Trophoblast cell (in vitro differentiated cells and primary cell): ENCODE data around the gene RARB.

Experiments
- DNase-seq, 2 donors: peaks; one replicate each; pipeline ENCODE4 v3.0.0-alpha.2; 2016
- H2AFZ ChIP-seq: 2 replicates; pipeline ENCODE4 v1.6.1; 2013; ENCODE audit warnings: low read length, moderate library complexity, mild to moderate bottlenecking; ENCODE audit not compliant: insufficient read depth, poor library complexity
- H2AK5ac ChIP-seq: 2 replicates; pipeline ENCODE4 v1.6.1; 2013; ENCODE audit warnings: mild to moderate bottlenecking, low read length
- H2BK120ac ChIP-seq: 2 replicates; pipeline ENCODE4 v1.6.1; 2013; ENCODE audit warnings: low read length, mild to moderate bottlenecking, moderate library complexity; ENCODE audit not compliant: insufficient read depth, poor library complexity
- H2BK12ac ChIP-seq: 2 replicates; pipeline ENCODE4 v1.6.1; 2013; ENCODE audit warnings: mild to moderate bottlenecking, low read length, moderate library complexity
- H2BK5ac ChIP-seq: 2 replicates; pipeline ENCODE4 v1.6.1; 2013; ENCODE audit warnings: low read length, low read depth, moderate library complexity, mild to moderate bottlenecking; ENCODE audit not compliant: poor library complexity
- H3K14ac ChIP-seq: 2 replicates; pipeline ENCODE4 v1.6.1; 2013; ENCODE audit warnings: mild to moderate bottlenecking, low read length
- H3K18ac ChIP-seq: 2 replicates; pipeline ENCODE4 v1.6.1; 2013; ENCODE audit warnings: mild to moderate bottlenecking, low read length
- H3K23ac ChIP-seq: 2 replicates; pipeline ENCODE4 v1.6.1; 2013; ENCODE audit warnings: low read length
- H3K27ac ChIP-seq: 2 replicates; pipeline ENCODE4 v1.5.1; 2013; ENCODE audit warnings: low read depth, mild to moderate bottlenecking, inconsistent platforms, low read length, moderate library complexity
- H3K27me3 ChIP-seq: 2 replicates; pipeline ENCODE4 v1.6.1; 2013; ENCODE audit warnings: inconsistent platforms, mild to moderate bottlenecking, low read length, moderate library complexity; ENCODE audit not compliant: insufficient read depth
- H3K36me3 ChIP-seq, 2 experiments: 1 replicate in 1 of 2; 2 replicates in 1 of 2; pipeline ENCODE4 v1.6.1; 2013; ENCODE audit warnings: low read length in 2 of 2, mild to moderate bottlenecking in 2 of 2, moderate library complexity in 1 of 2; ENCODE audit not compliant: insufficient read depth in 2 of 2, control insufficient read depth in 1 of 2
- H3K4ac ChIP-seq: 2 replicates; pipeline ENCODE4 v1.6.1; 2013; ENCODE audit warnings: low read depth, mild to moderate bottlenecking, low read length, moderate library complexity
- H3K4me1 ChIP-seq, 2 experiments: 1 replicate in 1 of 2; 2 replicates in 1 of 2; pipeline ENCODE4 v1.6.1; 2013; ENCODE audit warnings: low read length in 2 of 2, mild to moderate bottlenecking in 2 of 2, moderate library complexity in 1 of 2; ENCODE audit not compliant: insufficient read depth in 2 of 2, control insufficient read depth in 1 of 2
- H3K4me2 ChIP-seq: 2 replicates; pipeline ENCODE4 v1.6.1; 2013; ENCODE audit warnings: inconsistent platforms, mild to moderate bottlenecking, low read length, moderate library complexity
- H3K4me3 ChIP-seq: 2 replicates; pipeline ENCODE4 v1.5.1; 2013; ENCODE audit warnings: mild to moderate bottlenecking, low read depth, low read length, inconsistent platforms
- H3K79me1 ChIP-seq: one replicate; pipeline ENCODE4 v1.6.1; 2013; ENCODE audit warnings: low read length
- H3K79me2 ChIP-seq: 2 replicates; pipeline ENCODE4 v1.6.1; 2013; ENCODE audit warnings: low read length, mild to moderate bottlenecking; ENCODE audit not compliant: control insufficient read depth, insufficient read depth, poor library complexity
- H3K9ac ChIP-seq: 2 replicates; pipeline ENCODE4 v1.6.1; 2013; ENCODE audit warnings: mild to moderate bottlenecking, low read length
- H3K9me3 ChIP-seq: 2 replicates; pipeline ENCODE4 v1.6.1; 2013; ENCODE audit warnings: low read depth, mild to moderate bottlenecking, control low read depth, inconsistent platforms, low read length; ENCODE audit not compliant: insufficient read depth
- H4K12ac ChIP-seq: 2 replicates; pipeline ENCODE4 v1.6.1; 2013; ENCODE audit warnings: low read depth, mild to moderate bottlenecking, low read length, moderate library complexity
- H4K8ac ChIP-seq: 2 replicates; pipeline ENCODE4 v1.6.1; 2013; ENCODE audit warnings: low read depth, mild to moderate bottlenecking, low read length, moderate library complexity
- H4K91ac ChIP-seq: one replicate; pipeline ENCODE4 v1.6.1; 2013; ENCODE audit warnings: low read depth, mild to moderate bottlenecking, low read length, moderate library complexity
- WGBS: extraction: QIAGEN DNeasy Blood & Tissue Kit; methylation state at CpG from one replicate; pipeline ENCODE4 v1.1.7; 2013; ENCODE audit warnings: missing lambda C conversion rate; ENCODE audit not compliant: insufficient read length, insufficient coverage; ENCODE audit errors: extremely low coverage; 5-methylcytosine and 5-hydroxymethylcytosine counted together

Gene RARB

DNA sequence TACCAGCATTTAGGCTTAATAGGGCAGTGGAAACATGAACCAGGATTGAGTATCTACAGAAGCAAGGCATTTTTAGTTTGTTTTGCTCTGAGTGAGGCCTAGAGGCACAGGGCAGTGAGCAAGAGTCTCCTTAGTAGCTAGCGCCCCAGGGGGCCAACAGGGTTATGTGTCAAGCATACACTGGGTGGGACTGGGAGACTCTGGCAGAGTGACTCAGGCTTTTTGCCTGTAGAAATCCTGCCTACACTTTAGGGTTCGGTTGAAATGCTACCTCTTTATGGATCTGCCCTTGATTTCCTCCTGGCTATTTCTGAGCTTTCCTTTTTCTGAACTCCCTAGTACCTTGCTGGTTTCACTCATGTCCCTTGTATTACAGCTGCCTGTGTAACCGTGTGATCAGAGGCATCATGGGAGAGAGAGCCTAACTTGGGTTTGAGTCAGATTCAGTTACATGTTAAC lies 164.5 kb downstream of the RARB start:
- Histone ChIP-seq H3K79me1 (peaks cover 15% of the 10 kb centered on the region), H3K4me1 (peaks cover 4 to 10% of the 10 kb centered on the region in 2 experiments), H2AFZ (no peak overlapping the region), H2BK12ac (peak overlapping the region; percentile 6), H4K91ac (peak overlapping the region; percentile 53), H3K4ac (no peak overlapping the region), H2BK120ac (peak overlapping the region; percentile 19), H3K4me2 (no peak overlapping the region), H3K14ac (no peak overlapping the region), H3K18ac (no peak overlapping the region), H3K9me3 (no peaks in the 10 kb centered on the region), H3K27ac (peak overlapping the region; percentile 8), H3K9ac (no peak overlapping the region), H3K23ac (no peak overlapping the region), H3K4me3 (no peak overlapping the region), H3K79me2 (peaks cover 1% of the 10 kb centered on the region), H4K12ac (no peak overlapping the region), H2BK5ac (no peak overlapping the region), H3K36me3 (no peaks in the 10 kb centered on the region), H3K27me3 (no peaks in the 10 kb centered on the region), H4K8ac (no peak overlapping the region), H2AK5ac (no peak overlapping the region)
- peak; percentile 49 to 54 for DNase-seq
- no CpG with 5 or more reads among the region's 3 CpGs for WGBS

DNA sequence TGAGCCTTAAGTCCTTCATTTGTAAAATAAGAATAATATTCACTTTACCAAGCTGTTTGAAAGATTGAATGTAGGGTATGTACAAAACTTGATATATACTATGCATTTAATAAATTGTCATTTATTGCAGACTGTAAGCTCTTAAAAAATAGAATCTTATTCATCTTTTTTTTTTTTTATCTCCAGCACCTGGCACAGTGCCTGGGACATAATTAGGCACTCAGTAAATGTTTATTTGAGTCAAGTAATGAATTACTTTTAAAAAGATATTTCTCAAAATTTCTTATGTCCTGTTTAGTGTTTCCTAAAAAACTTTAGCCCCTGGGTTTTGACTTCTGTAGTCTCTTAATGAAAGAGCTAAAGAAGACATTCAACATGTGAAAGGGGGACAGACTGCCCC lies 164.9 kb downstream of the RARB start:
- H3K14ac ChIP-seq = no peak overlapping the region
- no peaks in the 10 kb centered on the region for H3K36me3 ChIP-seq
- H3K27ac ChIP-seq = peak overlapping the region; percentile 8
- DNase-seq = no peak
- H2BK5ac ChIP-seq = no peak overlapping the region
- peaks cover 4 to 10% of the 10 kb centered on the region in 2 experiments for H3K4me1 ChIP-seq
- H4K12ac ChIP-seq = no peak overlapping the region
- H3K4me2 ChIP-seq = no peak overlapping the region
- H2AK5ac ChIP-seq = no peak overlapping the region
- peaks cover 1% of the 10 kb centered on the region for H3K79me2 ChIP-seq
- H3K79me1 ChIP-seq = peaks cover 15% of the 10 kb centered on the region
- H3K9ac ChIP-seq = no peak overlapping the region
- no peak overlapping the region for H3K4me3 ChIP-seq
- H4K91ac ChIP-seq = no peak overlapping the region
- no peak overlapping the region for H2BK12ac ChIP-seq
- no peak overlapping the region for H4K8ac ChIP-seq
- H3K4ac ChIP-seq = no peak overlapping the region
- H3K23ac ChIP-seq = no peak overlapping the region
- H2AFZ ChIP-seq = no peak overlapping the region
- no peaks in the 10 kb centered on the region for H3K27me3 ChIP-seq
- no peak overlapping the region for H3K18ac ChIP-seq
- peak overlapping the region; percentile 75 for H2BK120ac ChIP-seq
- H3K9me3 ChIP-seq = no peaks in the 10 kb centered on the region

DNA sequence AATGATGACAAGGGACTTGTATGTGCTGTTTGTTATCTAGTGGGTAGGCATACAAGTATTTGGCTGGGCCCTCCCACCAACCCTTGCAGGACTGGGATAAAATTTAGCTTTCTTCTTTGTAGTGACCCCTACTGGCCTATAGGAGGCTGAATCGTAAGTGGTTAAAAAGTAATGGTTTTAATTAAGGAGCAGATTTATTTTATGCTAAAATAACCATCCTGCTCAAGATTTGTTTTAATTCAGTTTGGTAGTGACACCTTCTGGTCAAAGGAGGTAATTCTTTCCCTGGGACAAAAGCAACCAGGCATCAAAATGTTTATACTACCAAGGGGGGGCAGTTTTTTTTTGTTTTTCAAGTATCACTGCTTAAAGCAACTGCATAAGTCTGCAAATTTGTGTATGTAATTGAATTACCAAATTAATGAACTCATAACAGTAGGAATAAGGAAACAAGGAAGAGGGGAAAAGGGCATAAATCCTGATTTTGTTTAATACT lies 166.0 kb downstream of the RARB start:
- no CpG with 5 or more reads among the region's 1 CpG for WGBS
- Histone ChIP-seq H4K91ac (no peak overlapping the region), H3K27me3 (no peaks in the 10 kb centered on the region), H2BK5ac (no peak overlapping the region), H2BK12ac (no peak overlapping the region), H3K27ac (no peak overlapping the region), H2AK5ac (no peak overlapping the region), H3K79me2 (peaks cover 1% of the 10 kb centered on the region), H3K23ac (no peak overlapping the region), H3K4ac (no peak overlapping the region), H3K79me1 (peaks cover 15% of the 10 kb centered on the region), H2AFZ (no peak overlapping the region), H4K8ac (no peak overlapping the region), H3K18ac (no peak overlapping the region), H3K14ac (no peak overlapping the region), H3K9me3 (no peaks in the 10 kb centered on the region), H4K12ac (no peak overlapping the region), H3K36me3 (peaks cover 0 to 2% of the 10 kb centered on the region in 2 experiments), H3K4me1 (peaks cover 4 to 10% of the 10 kb centered on the region in 2 experiments), H3K4me3 (no peak overlapping the region), H3K9ac (no peak overlapping the region), H3K4me2 (no peak overlapping the region), H2BK120ac (no peak overlapping the region)
- DNase-seq = peak; percentile 12 to 75

DNA sequence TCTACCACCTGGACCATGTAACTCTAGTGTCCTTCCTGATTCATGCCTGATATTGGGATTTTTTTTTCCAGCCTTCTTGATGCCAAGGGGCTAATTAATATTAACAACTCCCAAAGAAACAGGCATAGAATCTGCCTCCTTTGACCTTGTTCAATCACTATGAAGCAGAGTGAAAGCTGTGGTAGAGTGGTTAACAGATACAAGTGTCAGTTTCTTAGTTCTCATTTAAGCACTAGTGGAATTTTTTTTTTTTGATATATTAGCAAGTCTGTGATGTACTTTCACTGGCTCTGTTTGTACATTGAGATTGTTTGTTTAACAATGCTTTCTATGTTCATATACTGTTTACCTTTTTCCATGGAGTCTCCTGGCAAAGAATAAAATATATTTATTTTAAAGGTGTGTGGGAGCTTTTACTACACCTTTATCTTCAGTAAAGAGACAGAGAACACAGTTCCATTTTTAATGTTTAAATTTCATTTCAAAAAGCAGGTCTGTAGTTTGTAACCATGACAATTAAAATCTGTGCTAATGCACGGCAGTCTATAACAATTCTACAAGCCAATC lies 169.6 kb downstream of the RARB start:
- H2BK120ac ChIP-seq = no peak overlapping the region
- H3K27me3 ChIP-seq = no peaks in the 10 kb centered on the region
- no peak overlapping the region for H3K4me2 ChIP-seq
- no peak overlapping the region for H4K12ac ChIP-seq
- peaks cover 4% of the 10 kb centered on the region for H3K79me1 ChIP-seq
- WGBS = no CpG with 5 or more reads among the region's 1 CpG
- no peak overlapping the region for H3K23ac ChIP-seq
- H2BK5ac ChIP-seq = no peak overlapping the region
- no peak overlapping the region for H3K27ac ChIP-seq
- H2AFZ ChIP-seq = no peak overlapping the region
- H3K14ac ChIP-seq = no peak overlapping the region
- no peak overlapping the region for H3K4me3 ChIP-seq
- H4K8ac ChIP-seq = no peak overlapping the region
- peaks cover 0 to 2% of the 10 kb centered on the region in 2 experiments for H3K4me1 ChIP-seq
- H2AK5ac ChIP-seq = no peak overlapping the region
- H2BK12ac ChIP-seq = no peak overlapping the region
- no peaks in the 10 kb centered on the region for H3K9me3 ChIP-seq
- no peak for DNase-seq
- peaks cover 4 to 6% of the 10 kb centered on the region in 2 experiments for H3K36me3 ChIP-seq
- peaks cover 1% of the 10 kb centered on the region for H3K79me2 ChIP-seq
- no peak overlapping the region for H3K18ac ChIP-seq
- no peak overlapping the region for H3K4ac ChIP-seq
- no peak overlapping the region for H3K9ac ChIP-seq
- H4K91ac ChIP-seq = no peak overlapping the region
